Smooth muscle cell (in vitro differentiated cells): Measurements from ENCODE around the gene ZNF334. TPM values are rescaled to one million over a fixed set of nuclear protein-coding genes. Genes with fewer than 3 reads are reported as not detected.

Experiments used
- DNase-seq: peaks from one replicate; lab custom pipeline; 2025; ENCODE audit not compliant: unreplicated experiment; lab: John Stamatoyannopoulos, UW
- H2AFZ ChIP-seq: fragments of 200-600 bp; sonication (generic); 2 replicates; pipeline ENCODE4 v1.6.0; 2016; ENCODE audit warnings: antibody characterized with exemption, low read depth, mild to moderate bottlenecking
- H3F3A ChIP-seq: fragments of 200-600 bp; sonication (generic); 2 replicates; pipeline ENCODE4 v1.6.0; 2017; ENCODE audit warnings: antibody characterized with exemption, low read depth
- H3K27ac ChIP-seq: fragments of 200-600 bp; sonication (generic); 2 replicates; pipeline ENCODE4 v1.5.1; 2016; ENCODE audit warnings: low read depth, mild to moderate bottlenecking
- H3K27me3 ChIP-seq: fragments of 200-600 bp; sonication (generic); 2 replicates; pipeline ENCODE4 v1.6.1; 2016; ENCODE audit warnings: low read depth, mild to moderate bottlenecking
- H3K36me3 ChIP-seq: fragments of 200-600 bp; sonication (generic); 2 replicates; pipeline ENCODE4 v1.5.1; 2016; ENCODE audit warnings: low read depth
- H3K4me1 ChIP-seq: fragments of 200-600 bp; sonication (generic); 2 replicates; pipeline ENCODE4 v1.5.1; 2016; ENCODE audit warnings: low read depth
- H3K4me2 ChIP-seq: fragments of 200-600 bp; sonication (generic); 2 replicates; pipeline ENCODE4 v1.6.0; 2016; ENCODE audit warnings: mild to moderate bottlenecking
- H3K4me3 ChIP-seq: fragments of 200-600 bp; sonication (generic); 2 replicates; pipeline ENCODE4 v1.5.1; 2016; ENCODE audit warnings: mild to moderate bottlenecking
- H3K79me2 ChIP-seq: fragments of 200-600 bp; sonication (generic); 2 replicates; pipeline ENCODE4 v1.6.0; 2016; ENCODE audit warnings: low read depth, mild to moderate bottlenecking
- H3K9ac ChIP-seq: fragments of 200-600 bp; sonication (generic); 2 replicates; pipeline ENCODE4 v1.6.0; 2016; ENCODE audit warnings: low read depth
- H3K9me3 ChIP-seq: fragments of 200-600 bp; sonication (generic); replicated peaks from 2 replicates; pipeline ENCODE4 v1.5.1; 2016; ENCODE audit warnings: low read depth
- H4K20me1 ChIP-seq: fragments of 200-600 bp; sonication (generic); 2 replicates; pipeline ENCODE4 v1.6.0; 2016; ENCODE audit warnings: low read depth
- WGBS: methylation state at CpG from one replicate; pipeline ENCODE4 v1.1.7; 2016; ENCODE audit warnings: low lambda C conversion rate; 5-methylcytosine and 5-hydroxymethylcytosine counted together
- polyA plus RNA-seq: library from polyadenylated mRNA; unstranded; fragments of >200 nt; fragmentation: Nextera tagmentation; extraction: Ambion mirVana; gene quantifications from 2 replicates; pipeline ENCODE4 v1.2.1, GENCODE V29; 2016
- total RNA-seq: library from RNA; depleted of rRNA; stranded (reverse); fragments of >200 nt; gene quantifications from 2 replicates; pipeline ENCODE4 v1.2.3, GENCODE V29; 2014
- TF ChIP-seq, protein P1 (sequence below): fragments of 200-600 bp; sonication (generic); IDR thresholded peaks from 2 replicates; pipeline ENCODE4 v1.5.1; 2017; ENCODE audit warnings: borderline replicate concordance, mild to moderate bottlenecking, antibody characterized with exemption; ENCODE audit not compliant: insufficient read depth, poor library complexity, severe bottlenecking

Gene ZNF334
- total and polyA plus RNA-seq, 2 experiments from 2014 or later, result 3.7 to 10.3 TPM

DNA sequence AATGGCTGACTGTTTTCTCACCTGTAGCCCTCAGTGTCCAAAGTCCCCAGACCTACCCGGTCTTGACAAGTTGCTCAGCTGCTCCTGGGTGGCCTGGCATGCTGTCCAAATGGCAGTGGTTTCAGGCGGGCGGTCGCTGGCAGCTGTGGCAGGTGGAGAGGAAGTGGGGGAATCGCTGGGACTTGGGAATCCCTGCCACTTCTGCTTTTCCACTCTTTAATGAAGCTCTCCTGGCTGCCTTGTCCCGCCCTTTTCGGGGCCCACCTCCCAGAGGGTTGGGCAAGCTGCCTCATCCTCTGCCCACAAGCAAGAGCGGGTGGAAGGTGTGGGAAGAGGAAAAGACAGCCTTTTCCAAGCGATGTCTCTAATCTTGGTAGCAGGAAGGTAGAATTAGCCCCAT is 37.1 kb upstream of the ZNF334 start, which contains the start of gene OCSTAMP:
OCSTAMP (minus strand) TSS at position 194 of the 400 bp plus-strand sequence; CDS start at position 100, 94 bp downstream.
- Histone ChIP-seq H3K79me2 (no peaks in the 10 kb centered on the region), H3K4me3 (no peak within 1 kb of the TSS), H3K4me1 (no peaks in the 10 kb centered on the region), H3K36me3 (no peaks in the 10 kb centered on the region), H3K27ac (no peak within 1 kb of the TSS), H3K9ac (no peak within 1 kb of the TSS), H4K20me1 (no peaks in the 10 kb centered on the region), H2AFZ (no peak within 1 kb of the TSS), H3K9me3 (no peaks in the 10 kb centered on the region), H3K27me3 (no peaks in the 10 kb centered on the region), H3F3A (no peaks in the 10 kb centered on the region), H3K4me2 (no peak within 1 kb of the TSS)
- 81% methylated on average over 9 of the region's 9 CpGs for WGBS
- TF ChIP-seq, protein P1, sequence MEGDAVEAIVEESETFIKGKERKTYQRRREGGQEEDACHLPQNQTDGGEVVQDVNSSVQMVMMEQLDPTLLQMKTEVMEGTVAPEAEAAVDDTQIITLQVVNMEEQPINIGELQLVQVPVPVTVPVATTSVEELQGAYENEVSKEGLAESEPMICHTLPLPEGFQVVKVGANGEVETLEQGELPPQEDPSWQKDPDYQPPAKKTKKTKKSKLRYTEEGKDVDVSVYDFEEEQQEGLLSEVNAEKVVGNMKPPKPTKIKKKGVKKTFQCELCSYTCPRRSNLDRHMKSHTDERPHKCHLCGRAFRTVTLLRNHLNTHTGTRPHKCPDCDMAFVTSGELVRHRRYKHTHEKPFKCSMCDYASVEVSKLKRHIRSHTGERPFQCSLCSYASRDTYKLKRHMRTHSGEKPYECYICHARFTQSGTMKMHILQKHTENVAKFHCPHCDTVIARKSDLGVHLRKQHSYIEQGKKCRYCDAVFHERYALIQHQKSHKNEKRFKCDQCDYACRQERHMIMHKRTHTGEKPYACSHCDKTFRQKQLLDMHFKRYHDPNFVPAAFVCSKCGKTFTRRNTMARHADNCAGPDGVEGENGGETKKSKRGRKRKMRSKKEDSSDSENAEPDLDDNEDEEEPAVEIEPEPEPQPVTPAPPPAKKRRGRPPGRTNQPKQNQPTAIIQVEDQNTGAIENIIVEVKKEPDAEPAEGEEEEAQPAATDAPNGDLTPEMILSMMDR, result no peak
- no peak for DNase-seq

DNA sequence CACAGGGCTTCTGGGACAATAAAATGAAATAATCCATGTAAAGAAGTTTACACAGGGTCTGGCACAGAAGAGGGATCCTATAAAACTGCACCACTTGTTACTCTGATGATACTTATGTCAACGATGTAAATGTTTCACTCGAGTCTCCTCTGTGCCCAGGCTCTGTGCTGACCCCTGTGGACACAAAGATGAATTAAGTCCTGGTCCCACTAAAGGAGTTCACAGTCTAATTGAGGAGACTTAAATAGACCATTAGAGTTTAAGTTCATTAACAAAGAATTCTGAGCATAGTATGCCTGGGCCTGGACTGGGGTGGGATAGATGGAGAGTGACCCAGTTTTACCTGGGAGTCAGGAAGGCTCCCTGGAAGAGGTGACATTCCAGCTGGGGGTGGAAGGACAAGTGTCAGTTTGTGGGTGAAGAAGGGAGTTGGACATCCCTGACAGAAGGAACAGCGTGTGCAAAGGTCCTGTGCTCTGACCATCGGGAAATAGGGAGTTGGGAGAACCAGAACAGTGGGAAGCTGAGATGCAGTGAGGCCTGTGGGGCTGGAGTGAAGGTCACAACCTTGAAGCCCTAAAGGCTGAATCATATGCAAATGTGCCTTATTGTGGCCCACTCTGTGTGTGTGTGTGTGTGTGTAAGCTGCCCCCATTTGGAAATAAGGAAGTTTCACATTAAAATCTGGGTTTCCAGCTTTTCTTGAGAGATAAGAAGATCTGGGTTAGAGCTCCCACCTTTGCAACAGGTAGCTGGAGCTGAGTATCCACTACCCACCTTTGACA is 36.0 kb upstream of the ZNF334 start:
- H3K4me3 ChIP-seq, result no peak overlapping the region
- H3K9ac ChIP-seq, result no peak overlapping the region
- no peaks in the 10 kb centered on the region for H3K36me3 ChIP-seq
- H2AFZ ChIP-seq, result no peak overlapping the region
- TF ChIP-seq, protein P1, result no peak
- H4K20me1 ChIP-seq, result no peaks in the 10 kb centered on the region
- no peak for DNase-seq
- H3K79me2 ChIP-seq, result no peaks in the 10 kb centered on the region
- no peaks in the 10 kb centered on the region for H3K27me3 ChIP-seq
- H3K4me1 ChIP-seq, result no peaks in the 10 kb centered on the region
- WGBS, result 89% methylated on average over 4 of the region's 4 CpGs
- no peaks in the 10 kb centered on the region for H3K9me3 ChIP-seq
- H3K27ac ChIP-seq, result no peak overlapping the region
- H3K4me2 ChIP-seq, result no peak overlapping the region
- no peaks in the 10 kb centered on the region for H3F3A ChIP-seq

DNA sequence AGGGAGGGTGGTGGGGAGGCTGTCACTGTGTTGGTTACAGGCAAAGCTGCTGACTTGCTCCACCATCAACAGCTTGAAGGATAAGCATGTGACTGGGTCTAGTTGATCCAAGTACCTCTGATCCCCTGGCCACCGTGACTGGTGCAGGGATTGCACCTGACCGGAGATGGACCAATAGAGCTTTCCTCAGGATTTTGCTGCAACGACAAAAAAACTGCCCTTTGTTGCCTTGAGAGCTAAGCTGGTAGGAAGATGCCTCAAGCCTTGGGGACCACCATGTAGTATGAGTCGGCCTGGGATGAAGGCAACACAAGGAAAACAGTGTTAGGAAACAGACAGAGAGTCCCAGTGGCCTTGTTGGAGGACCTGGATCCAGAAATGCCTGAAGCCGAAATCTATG is 35.3 kb upstream of the ZNF334 start:
- no peak overlapping the region for H3K9ac ChIP-seq
- H3K36me3 ChIP-seq, result no peaks in the 10 kb centered on the region
- no peak overlapping the region for H3K4me2 ChIP-seq
- H3K27ac ChIP-seq, result no peak overlapping the region
- TF ChIP-seq, protein P1, result no peak
- no peaks in the 10 kb centered on the region for H3F3A ChIP-seq
- no peak overlapping the region for H3K4me3 ChIP-seq
- no peaks in the 10 kb centered on the region for H4K20me1 ChIP-seq
- H3K4me1 ChIP-seq, result no peaks in the 10 kb centered on the region
- DNase-seq, result no peak
- H2AFZ ChIP-seq, result no peak overlapping the region
- H3K9me3 ChIP-seq, result no peaks in the 10 kb centered on the region
- 88% methylated on average over 5 of the region's 5 CpGs for WGBS
- H3K79me2 ChIP-seq, result no peaks in the 10 kb centered on the region
- no peaks in the 10 kb centered on the region for H3K27me3 ChIP-seq

DNA sequence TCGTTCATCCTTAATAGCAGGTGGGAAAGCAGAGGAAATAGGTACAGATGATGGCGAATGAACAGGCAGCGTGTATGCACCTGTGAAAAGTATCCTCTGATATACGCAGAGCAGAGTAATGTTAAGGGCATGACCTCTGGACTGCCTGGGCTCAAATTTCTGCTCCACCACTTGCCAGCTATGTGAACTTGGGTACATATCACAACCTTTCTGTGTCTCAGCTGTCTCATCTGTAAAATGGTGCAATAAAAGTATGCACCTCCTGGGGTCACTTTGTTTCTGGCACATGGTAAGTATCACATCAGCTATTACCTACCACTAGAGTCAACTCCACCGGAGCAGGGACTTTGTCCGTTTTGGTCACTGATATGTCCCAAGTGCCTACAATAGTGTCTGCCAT is 34.6 kb upstream of the ZNF334 start:
- 91% methylated on average over 6 of the region's 6 CpGs for WGBS

More for the DNA sequence above, 34.6 kb upstream of the ZNF334 start:
- Histone ChIP-seq H2AFZ (no peak overlapping the region), H3K4me2 (no peak overlapping the region), H3K36me3 (no peaks in the 10 kb centered on the region), H3K9me3 (no peaks in the 10 kb centered on the region), H4K20me1 (no peaks in the 10 kb centered on the region), H3K9ac (no peak overlapping the region), H3K27me3 (no peaks in the 10 kb centered on the region), H3K27ac (no peak overlapping the region), H3K79me2 (no peaks in the 10 kb centered on the region), H3F3A (no peaks in the 10 kb centered on the region), H3K4me1 (no peaks in the 10 kb centered on the region), H3K4me3 (no peak overlapping the region)
- TF ChIP-seq, protein P1, result no peak
- no peak for DNase-seq
